ENCODE measurements around the gene CAMP.
A peak's percentile ranks its signal among the peaks of the same experiment; 100 is the strongest.

The CAMP gene

DNA sequence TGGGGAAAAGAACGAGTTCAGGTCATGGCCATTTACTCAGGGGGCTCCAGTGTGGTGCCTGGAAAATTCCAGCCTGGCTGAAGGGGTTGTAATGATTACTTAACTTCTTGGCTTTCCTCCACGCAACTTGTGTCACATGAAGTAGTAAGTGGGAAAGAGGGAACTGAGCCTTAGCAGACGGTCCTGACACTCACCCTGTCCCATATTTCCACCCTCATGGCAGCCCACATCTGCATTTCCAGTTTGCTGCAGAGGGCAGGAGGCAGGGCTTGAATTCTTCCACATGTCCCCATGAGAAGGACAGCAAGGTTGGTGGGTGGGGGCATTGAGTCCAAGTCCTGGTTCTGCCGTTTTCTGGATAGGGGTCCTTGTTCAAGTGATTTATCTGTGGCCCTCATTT, 7.8 kb upstream of the CAMP start:
- no peak for DNase-seq

DNA sequence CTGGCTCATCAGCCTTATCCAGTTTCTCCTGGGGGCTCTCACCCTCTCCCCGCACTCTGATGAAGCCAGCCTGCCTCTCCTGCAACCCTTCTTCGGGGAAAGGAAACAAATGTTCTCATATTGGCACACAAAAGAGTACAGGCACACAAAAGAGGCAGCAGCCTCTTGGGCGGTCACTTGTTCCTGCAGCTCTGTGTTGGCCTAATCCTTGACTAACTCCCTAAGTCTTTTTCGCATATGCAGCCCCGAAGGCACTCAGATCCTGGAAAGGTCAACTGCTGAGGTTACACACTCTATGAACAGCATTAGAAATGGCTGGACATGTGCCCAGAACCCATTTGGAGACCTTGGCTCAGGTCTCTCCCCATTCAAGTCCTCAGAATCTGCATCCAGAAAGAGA, 7.4 kb upstream of the CAMP start:
- no peak for DNase-seq

DNA sequence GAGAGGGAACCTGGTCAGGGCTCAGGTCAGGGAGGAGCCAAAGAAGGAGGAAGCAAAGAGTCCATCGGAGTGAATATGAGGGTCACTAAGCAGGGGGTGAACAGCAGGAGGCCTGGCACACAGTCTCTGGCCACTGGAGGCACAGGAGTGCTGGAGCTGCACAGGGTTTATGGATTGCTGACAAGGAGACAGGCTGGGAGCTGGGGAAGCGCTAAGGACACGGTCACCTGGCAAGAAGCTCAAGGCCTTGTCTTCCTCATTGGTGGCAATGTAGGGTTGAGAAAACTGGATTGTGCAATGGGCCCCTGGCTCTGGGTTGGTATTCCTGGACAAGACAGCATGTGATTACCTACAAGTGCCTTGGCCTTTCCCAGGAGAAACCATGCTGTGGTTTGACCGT, 5.8 kb upstream of the CAMP start:
- DNase-seq, result no peak

DNA sequence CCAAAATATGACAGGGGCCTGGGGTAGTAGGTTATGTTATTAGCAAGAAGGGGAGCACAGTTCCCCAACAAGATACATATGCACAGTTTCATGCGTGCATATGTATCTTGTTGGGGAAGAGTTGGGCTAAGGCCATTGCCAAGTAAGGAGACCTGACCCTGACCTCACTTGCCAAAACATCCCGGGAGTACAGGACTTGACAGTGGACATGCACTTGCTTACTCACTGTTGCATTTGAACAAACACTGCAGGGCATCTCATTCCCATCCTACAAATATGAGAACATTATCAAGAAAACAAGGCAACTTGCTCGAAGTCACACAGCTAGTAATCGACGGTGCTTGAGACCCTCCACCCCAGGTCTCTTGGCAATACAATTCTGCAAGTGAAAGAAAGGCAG, 4.8 kb upstream of the CAMP start:
- no peak for DNase-seq

DNA sequence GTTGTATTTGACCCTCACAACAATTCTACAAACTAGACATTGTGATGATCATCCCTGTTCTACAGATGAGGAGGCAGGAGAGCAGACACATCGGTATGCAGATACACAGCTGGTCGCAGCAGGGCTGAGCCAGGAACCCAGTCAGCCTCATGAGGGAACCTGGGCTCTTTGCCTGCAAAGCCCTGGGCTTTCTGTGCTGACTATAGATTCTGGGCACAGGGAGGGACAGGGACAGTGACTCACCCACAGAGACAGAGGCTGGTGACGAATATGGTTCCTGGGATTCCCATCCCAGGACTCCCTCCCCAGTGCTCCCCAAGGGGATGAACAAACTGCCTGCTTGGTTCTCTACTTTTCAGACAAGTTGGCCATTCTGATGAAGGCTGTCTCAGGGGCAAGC, 3.8 kb upstream of the CAMP start:
- no peak for DNase-seq

DNA sequence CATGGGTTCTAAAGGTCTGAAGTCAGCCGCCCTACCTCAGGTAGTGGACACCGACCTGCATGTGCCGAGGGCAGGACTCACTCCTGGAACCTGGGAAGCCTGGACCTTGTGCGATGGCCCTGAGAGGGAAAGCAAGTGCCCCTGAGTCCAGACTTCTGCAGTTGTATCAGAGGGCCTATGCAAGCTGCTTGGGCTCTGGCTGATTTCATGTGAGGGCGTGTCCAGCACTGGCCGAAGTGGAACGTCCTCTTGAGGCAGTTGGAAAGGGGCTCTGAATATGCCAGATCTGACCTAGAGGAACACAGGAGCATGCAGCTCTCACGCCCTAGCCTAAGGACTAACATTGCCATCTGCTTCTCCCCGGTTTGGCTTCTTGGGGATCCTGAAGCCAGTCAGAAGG, 2.5 kb upstream of the CAMP start:
- no peak for DNase-seq

DNA sequence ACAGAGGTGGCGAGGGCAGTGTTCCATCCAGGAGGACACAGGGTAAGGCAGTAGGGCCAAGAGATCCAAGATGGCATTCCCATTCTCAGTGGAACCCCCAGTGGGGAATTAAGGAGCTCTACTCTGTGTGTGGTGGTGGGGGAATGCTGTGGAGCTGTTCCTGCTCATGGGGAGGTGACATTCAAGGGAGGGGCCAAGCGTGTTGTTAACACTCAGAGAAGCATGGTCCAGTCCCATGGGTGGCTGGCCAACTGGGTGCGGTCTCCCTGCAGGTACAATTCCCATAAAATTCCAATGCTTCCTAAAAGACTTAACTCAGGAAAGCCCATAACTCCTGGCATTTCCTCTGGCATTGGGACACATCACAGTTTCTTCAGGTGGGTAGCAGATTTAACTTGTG, 2.3 kb downstream of the CAMP start:
- DNase-seq, result no peak

DNA sequence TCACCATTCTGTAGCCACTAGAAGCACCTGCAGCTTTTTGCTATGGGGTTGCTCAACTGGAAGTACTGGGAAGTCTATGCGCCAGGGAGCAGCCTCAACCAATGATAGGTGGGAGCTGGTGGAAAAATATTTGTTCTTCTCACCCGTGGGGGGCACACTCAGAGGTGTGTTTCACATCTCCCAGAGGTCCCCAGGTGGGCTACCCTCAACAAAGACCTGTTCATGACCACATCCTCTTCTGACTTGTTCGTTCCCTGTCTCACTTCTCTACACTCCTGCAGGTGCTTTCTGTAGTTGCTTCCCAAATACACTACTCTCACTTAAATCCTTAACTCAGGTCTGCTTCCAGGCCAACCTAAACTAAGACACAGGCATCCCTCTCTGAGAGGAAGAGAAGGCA, 3.6 kb downstream of the CAMP start:
- no peak for DNase-seq

DNA sequence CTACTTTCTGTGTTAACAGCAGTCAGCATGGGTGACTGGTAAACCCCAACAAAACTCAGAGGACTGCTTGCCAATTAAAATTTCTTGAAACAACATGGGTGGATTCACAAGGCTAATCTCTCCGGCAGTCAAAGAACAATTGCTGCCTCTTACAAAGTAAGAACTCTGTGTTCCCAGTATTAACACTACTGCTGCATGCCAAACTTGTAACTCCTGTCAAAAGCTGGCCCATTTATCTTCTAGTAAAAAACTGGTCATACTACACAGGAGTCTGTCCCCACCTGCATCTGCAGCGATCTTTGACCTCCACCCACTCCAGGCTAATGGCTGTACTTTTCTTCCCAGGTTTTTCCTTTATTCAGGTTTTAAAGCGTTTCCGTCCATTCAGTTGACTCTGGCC, 8.9 kb downstream of the CAMP start:
- no peak for DNase-seq

DNA sequence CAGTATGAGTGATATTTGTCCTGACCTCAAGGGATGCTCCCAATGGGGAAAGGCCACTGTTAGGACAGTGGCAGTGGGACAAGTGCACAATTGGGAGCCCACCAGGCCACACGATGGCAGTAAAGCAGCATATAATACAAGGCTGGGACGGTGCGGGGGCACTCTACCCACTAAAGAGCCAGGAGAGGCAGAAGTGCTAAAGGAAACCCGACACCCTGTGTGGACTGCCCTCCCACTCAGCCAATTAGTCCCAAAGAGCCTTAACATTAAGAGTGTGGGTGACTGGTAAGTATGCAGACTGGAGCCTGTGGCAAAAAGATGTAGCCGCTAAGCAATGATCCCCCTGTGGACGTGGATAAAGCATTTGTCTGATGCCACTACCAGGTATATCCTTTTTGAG, 9.4 kb downstream of the CAMP start:
- peak; percentile 8 for DNase-seq

DNA sequence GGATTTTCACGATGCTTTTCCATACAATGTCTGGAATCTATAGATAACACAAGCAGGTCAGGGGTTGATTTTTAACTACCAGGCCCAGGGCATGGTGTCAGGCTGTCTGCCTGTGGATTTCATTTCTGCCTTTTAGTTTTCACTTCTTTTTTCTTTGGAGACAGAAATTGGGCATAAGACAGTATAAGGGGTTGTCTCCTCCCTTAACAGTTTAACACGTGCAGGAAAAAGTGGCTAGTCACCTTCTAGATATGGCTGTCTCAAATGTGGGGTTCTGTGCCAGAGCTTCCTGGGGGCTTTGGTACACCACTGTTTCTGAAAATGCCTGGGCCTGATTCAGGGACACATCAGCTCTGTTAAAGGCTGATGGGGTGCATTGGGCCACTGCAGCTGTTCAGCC, 10.2 kb downstream of the CAMP start:
- DNase-seq, result no peak

DNA sequence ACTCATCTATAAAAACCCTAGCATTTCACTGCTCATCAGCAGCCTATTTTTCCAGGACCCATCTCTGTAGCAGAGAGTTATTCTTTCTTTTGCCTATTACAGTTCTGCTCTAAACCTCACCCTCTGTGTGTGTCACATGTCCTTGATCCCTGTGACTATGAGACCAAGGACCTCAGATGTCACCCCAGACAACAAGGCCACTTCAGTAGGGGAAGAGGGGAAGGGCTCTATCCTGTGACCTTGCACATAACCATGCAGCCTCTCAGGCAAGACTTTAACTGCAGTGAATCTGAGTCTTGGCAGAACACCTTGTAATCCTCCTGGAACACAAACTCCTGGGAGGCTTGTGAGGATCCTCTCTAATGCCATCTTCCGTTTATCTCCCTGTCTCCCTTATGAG, 13.2 kb downstream of the CAMP start:
- no peak for DNase-seq

DNA sequence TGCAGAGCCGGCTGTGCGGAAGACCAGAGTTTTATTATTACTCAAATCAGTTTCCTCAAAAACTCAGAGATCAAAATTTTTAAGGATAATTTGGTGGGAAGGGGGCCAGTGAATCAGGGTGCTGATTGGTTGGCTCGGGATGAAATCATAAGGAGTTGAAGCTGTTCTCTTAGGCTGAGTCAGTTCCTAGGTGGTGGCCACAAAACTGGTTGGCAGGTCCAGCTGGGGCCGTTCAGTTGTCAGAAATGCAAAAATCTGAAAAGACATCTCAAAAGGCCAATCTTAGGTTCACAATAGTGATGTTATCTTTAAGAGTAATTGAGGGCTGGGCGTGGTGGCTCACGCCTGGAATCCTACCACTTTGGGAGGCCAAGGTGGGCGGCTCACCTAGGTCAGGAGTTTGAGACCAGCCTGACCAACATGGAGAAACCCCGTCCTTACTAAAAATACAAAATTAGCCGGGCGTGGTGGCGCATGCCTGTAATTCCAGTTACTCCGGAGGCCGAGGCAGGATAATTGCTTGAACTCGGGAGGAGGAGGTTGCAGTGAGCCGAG, 15.3 kb downstream of the CAMP start:
- no peak for DNase-seq

DNA sequence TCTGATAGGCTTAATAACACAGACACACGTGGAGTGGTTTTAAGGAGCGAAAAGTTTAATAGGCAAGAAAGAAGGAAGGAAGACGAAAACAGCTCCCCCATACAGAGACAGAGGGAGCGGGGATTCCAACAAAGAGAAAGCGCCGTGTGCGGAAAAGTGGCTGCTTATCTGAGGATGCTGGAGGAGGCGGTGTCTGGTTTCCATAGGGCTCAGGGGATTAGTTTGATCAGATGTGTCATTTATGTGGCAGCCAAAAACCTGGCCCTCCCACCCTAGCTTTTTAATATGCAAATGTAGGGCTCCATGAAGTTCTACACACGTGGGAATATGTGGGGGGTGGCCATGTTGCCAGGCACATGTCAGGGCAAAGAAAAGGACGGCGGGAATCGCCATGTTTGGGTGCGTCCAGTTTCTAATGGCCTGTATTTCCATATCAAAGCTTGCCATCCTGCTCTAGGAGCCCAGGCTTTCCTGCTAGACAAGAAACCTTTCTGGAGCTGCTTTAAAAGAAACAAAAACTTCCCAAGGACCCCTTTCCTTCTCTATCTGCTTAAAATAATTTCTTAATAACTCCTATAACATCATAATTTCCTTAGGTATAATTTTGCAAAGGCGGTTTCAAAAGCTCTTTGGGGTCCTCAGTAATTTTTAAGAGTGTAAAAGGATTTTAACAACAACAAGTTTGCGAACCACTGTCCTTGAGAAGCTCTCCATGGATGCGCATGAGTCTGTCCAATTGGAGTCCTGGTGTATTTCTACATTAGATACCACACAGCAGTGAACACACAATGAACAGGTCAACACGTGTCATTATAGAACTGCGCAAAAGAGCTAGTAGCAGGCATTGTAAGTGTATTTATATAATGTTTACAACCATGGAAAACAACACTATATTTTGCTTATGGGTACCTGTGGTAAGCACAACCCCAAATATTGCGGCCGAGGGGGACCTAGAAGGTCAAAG, 17.0 kb downstream of the CAMP start:
- no peak for DNase-seq

DNA sequence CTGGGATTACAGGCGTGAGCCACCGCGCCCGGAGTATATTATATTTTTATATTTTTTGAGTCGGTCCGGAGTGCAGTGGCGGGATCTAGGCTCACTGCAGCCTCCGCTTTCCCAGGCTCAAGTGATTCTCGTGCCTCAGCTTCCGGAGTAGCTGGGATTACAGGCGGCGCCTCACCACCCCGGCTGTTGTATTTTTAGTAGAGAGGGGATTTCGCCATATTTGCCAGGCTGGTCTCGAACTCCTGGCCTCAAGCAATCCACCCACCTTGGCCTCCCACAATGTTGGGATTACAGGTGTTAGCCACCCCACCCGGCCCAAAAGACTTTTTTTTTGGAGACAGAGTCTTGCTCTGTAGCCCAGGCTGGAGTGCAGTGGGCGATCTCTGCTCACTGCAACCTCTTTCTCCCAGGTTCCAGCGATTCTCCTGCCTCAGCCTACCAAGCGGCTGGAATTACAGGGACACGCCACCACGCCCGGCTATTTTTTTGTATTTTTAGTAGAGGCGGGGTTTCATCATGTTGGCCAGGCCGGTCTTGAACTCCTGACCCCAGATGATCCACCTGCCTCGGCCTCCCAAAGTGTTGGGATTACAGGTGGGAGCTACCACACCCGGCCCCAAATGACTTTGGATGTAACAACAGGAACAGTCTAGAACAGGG, 18.6 kb downstream of the CAMP start:
- no peak for DNase-seq

DNA sequence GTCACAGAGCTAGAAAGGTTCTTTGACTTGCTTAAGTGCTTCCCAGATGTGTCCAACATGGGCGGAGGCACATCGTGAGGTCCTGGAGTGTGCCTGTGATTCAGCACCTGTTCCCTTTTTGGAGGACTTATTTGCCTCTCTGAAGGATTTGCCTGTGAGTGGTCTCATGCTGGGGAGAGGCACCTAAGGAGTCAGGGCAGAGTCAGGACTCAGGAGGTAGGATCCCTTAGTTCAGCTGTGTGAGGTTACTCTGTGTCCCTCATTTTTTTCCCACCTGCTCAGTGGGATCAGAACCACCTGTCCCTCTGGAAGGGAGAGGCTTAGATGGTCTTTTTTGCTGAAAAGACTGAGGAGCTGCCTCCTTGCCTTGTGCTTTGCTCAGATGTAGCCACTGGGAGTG, 20.6 kb downstream of the CAMP start:
- DNase-seq, result no peak

DNA sequence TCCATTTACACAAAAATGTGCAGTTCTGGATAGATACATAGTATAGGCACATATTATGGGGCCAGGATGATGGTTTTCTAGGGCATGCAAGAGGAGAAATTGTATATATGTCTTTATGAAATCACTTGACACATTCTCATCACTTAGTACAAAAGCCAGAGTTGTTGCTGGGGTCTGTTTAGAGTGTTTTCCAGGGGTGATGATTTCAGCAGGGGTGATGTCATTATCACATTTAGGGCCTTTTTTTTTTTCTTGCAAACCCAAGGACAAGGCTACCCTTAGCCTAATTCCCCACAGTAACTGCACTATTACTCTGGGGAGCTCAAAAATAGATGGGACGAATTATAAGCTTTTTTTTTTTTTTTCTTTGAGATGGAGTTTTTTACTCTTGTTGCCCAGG, 21.2 kb downstream of the CAMP start:
- no peak for DNase-seq

DNA sequence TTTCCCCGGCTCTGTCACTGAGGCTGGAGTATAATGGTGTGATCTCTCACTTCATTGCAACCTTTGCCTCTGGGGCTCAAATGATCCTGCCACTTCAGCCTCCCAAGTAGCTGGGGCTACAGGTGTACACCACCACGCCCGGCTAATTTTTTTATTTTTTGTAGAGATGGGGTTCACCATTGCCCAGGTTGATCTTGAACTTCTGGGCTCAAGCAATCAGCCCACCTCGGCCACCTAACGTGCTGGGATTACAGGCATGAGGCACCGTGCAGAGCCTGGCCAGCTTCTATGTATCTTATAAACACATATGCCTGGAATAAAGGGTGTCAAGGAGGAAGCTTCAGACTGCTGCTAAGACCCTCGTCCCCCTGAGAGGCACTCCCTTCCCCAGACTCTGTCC, 21.8 kb downstream of the CAMP start:
- no peak for DNase-seq

DNA sequence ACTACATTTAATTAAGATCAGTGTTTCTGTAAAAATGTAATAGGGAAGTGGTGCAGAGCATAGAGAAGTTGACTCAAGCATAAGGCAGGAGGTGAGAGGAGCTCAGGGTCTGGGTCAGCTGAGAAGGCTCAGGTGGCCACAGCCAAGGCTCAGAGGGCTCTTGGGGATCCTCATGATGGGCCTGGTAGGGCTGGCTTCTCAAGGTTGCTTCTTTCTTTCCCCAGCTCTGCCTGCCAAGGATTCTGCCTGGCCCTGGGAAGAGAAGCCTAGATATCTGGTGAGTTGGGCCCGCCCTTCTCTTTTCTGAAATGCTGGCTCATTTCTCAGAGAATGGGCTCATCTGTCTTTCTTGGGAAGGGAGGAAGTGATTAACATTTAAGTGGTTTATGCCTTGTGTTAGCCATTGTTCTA, 24.1 kb downstream of the CAMP start:
- DNase-seq, result no peak

DNA sequence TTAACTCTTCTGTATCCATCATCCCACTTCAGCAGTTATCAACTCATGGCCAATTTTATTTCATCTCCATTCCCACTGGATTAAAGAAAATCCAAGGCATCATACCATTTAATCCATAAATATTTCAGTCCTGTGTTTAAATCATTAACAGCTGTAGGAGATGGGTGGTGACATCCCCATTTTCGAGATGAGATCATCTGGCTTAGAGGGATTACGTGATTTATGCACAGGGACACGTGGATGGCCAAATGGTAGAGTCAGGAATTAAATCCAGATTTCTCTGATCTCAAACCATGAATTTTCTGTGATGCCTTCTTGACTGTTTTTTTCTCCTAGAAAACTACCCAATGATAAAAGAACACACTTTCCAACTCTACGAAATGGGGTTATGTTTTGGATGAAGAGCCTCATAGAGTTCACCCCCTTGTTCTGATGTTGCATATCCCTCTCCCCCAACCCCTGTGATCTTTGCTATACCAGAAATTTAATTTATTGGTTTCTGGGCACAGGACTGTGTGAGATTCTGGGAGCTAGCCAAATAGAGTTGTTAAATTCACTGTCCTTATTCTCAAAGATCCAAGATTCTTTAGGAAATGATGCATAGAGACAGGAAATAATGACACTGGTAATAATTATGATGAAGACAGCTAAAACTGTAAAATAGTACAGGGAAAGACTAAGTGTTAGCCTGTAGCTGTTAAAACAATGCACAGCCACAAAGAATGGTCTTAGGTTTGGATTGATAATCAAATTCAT, 25.0 kb downstream of the CAMP start:
- DNase-seq, result no peak

DNA sequence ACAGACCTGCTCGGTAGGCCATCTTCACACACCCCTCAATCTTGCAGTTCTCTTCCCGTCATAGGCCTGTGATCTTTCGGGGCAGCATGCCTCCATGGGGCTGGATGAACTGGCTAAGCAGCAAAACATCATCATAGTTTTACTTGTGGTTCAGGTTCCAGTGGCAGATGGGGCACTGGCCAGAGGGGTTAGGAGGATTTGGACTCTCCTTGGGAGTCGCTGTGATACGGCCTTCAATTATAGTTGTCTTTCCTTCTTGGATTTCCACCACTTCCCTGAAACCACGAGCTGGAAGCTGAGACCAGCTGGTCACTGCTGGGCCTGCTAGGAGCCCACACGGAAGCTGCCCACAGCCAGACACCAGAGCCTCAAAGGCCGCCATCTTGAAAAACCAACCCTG, 33.3 kb downstream of the CAMP start:
- DNase-seq, result no peak

DNA sequence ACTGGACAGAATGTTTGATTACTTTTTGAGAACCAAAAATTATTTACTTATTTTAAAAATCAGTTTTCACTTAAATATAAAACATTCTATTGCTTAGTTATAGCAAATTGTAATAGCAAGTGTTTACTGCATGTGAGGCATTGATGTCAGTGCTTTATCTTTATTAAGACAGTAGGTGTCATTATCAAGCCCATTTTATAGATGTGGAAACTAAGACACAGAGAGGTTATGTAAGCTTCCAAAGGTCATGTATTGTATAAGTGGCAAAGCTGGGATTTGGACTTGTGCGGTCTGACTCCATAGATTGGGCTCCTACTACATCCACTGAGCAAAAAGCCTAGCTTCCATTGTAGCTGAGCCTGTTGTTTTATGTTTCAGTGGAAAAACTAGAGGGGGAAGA, 35.2 kb downstream of the CAMP start:
- DNase-seq, result no peak

DNA sequence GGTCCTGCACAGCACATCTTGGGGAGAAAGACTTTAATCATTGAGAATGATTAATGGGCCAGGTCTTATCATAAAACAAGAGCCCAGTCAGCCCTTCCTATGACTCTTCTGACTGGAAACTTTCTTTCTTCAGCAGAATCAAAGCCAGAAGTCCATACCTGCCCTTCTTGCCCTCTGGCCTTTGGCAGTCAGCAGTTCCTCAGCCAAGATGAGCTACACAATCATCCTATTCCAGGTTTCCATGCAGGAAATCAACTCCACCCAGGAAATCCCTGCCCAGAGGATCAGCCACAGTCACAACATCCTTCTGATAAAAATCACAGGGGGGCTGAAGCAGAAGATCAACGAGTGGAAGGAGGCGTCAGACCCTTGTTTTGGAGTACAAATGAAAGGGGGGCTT, 44.5 kb downstream of the CAMP start:
- DNase-seq, result no peak
